Lung (tissue), 12 donors: ENCODE data around the gene C1orf141. TPM values are rescaled to one million over a fixed set of nuclear protein-coding genes. Genes with fewer than 3 reads are reported as not detected.

Experiments
- ATAC-seq: fragments of 200-7000 bp; cut with Tn5 transposase; one replicate; pipeline ENCODE4 v1.9.1; 2020; ENCODE audit warnings: moderate number of reproducible peaks; ENCODE audit not compliant: insufficient read depth, low FRiP score
- DNase-seq, 3 donors: peaks; one replicate each; pipeline ENCODE4 v3.0.0-alpha.2; 2013 to 2017
- H3K27ac ChIP-seq, 2 donors: one replicate each; pipeline ENCODE4 v1.5.1; 2013; ENCODE audit warnings: mild to moderate bottlenecking in 2 of 2, moderate library complexity in 2 of 2, control low read depth in 1 of 2, inconsistent platforms in 1 of 2, low read depth in 1 of 2, low read length in 1 of 2
- H3K27me3 ChIP-seq, 3 donors: one replicate each; pipeline ENCODE4 v1.5.1; 2013; ENCODE audit warnings: low read length in 2 of 3; ENCODE audit not compliant: control insufficient read depth in 3 of 3, insufficient read depth in 3 of 3
- H3K36me3 ChIP-seq, 4 donors: one replicate each; pipeline ENCODE4 v1.5.1; 2013; ENCODE audit warnings: low read length in 4 of 4, mild to moderate bottlenecking in 1 of 4, moderate library complexity in 1 of 4; ENCODE audit not compliant: control insufficient read depth in 4 of 4, insufficient read depth in 4 of 4
- H3K4me1 ChIP-seq, 5 donors: one replicate each; pipeline ENCODE4 v1.5.1; 2013; ENCODE audit warnings: low read length in 5 of 5, mild to moderate bottlenecking in 2 of 5, moderate library complexity in 1 of 5; ENCODE audit not compliant: control insufficient read depth in 5 of 5, insufficient read depth in 5 of 5
- H3K4me3 ChIP-seq: one replicate; pipeline ENCODE4 v1.5.1; 2013; ENCODE audit warnings: mild to moderate bottlenecking, control low read depth, moderate library complexity
- H3K9ac ChIP-seq, 2 donors: one replicate each; pipeline ENCODE4 v1.5.1; 2013; ENCODE audit warnings: low read length in 2 of 2, control low read depth in 1 of 2; ENCODE audit not compliant: insufficient read depth in 1 of 2
- H3K9me3 ChIP-seq, 4 donors: one replicate each; pipeline ENCODE4 v1.5.1; 2013; ENCODE audit warnings: low read length in 3 of 4, mild to moderate bottlenecking in 1 of 4, moderate library complexity in 1 of 4; ENCODE audit not compliant: control insufficient read depth in 4 of 4, insufficient read depth in 3 of 4
- WGBS, 2 donors: extraction: QIAGEN DNeasy Blood & Tissue Kit; methylation state at CpG; one replicate each; pipeline ENCODE4 v1.1.7; 2013; 5-methylcytosine and 5-hydroxymethylcytosine counted together
- polyA plus RNA-seq, 2 donors: library from polyadenylated mRNA; stranded (reverse); fragments of 200-250 nt; gene quantifications; one replicate each; pipeline ENCODE4 v1.2.1, GENCODE V29; 2013
- total RNA-seq, 2 donors: library from RNA; depleted of rRNA in 1 of 2; stranded (reverse); fragments of >200 nt in 1 of 2; gene quantifications; one replicate each; pipeline ENCODE4 v1.2.1, GENCODE V29; 2014 to 2021
- TF ChIP-seq, protein P1 (sequence below): IDR thresholded peaks from 2 replicates; pipeline ENCODE4 v1.5.1; 2012; ENCODE audit warnings: mild to moderate bottlenecking; ENCODE audit errors: control extremely low read depth, extremely low read depth
- donor health status: control.
- donor health status: control.
- donor health status: Bipolar disorder and iron deficiency.
- donor health status: healthy.
- donor health status: DM: yes; HTN: yes; CAD: no.

C1orf141 gene
- total and polyA plus RNA-seq, 4 donors, result 0.49 to 11.4 (median 3.2) TPM

DNA sequence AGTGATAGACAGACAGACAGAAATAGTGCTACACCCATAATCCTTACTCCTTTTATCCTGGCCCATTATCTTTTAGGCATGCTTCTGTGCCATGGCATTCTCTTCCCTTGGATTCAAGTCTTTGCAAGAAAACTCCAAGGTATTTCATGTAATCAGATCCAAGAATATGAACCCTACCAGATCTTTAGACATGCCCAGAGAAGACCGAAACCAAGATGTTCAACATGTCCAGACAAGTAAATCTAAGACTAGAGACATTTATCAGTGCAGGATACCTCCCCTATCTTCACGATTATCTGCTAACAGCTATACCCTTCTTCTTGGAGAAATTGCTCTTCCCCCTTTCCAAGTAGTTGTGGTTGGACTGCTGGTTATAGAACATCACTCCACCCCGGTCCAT, 11.8 kb upstream of the C1orf141 start:
- WGBS, 2 donors, result 94 to 97% methylated on average over 3 of the region's 3 CpGs
- H3K36me3 ChIP-seq, result no peaks in the 10 kb centered on the region
- no peak for ATAC-seq
- peaks cover 0 to 5% (median 0%) of the 10 kb centered on the region in 3 donors for H3K27me3 ChIP-seq
- no peak overlapping the region for H3K9ac ChIP-seq
- DNase-seq, result no peak
- no peaks in the 10 kb centered on the region for H3K9me3 ChIP-seq
- TF ChIP-seq, protein P1, sequence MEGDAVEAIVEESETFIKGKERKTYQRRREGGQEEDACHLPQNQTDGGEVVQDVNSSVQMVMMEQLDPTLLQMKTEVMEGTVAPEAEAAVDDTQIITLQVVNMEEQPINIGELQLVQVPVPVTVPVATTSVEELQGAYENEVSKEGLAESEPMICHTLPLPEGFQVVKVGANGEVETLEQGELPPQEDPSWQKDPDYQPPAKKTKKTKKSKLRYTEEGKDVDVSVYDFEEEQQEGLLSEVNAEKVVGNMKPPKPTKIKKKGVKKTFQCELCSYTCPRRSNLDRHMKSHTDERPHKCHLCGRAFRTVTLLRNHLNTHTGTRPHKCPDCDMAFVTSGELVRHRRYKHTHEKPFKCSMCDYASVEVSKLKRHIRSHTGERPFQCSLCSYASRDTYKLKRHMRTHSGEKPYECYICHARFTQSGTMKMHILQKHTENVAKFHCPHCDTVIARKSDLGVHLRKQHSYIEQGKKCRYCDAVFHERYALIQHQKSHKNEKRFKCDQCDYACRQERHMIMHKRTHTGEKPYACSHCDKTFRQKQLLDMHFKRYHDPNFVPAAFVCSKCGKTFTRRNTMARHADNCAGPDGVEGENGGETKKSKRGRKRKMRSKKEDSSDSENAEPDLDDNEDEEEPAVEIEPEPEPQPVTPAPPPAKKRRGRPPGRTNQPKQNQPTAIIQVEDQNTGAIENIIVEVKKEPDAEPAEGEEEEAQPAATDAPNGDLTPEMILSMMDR, result no peak
- H3K27ac ChIP-seq, result no peak overlapping the region
- no peaks in the 10 kb centered on the region for H3K4me1 ChIP-seq
- no peak overlapping the region for H3K4me3 ChIP-seq

- no peak for ATAC-seq
- H3K4me1 ChIP-seq, result no peaks in the 10 kb centered on the region
- WGBS, 2 donors, result 91 to 97% methylated on average over 3 of the region's 3 CpGs
- TF ChIP-seq, protein P1, result no peak
- no peak overlapping the region for H3K27ac ChIP-seq
- no peaks in the 10 kb centered on the region for H3K36me3 ChIP-seq
- no peak overlapping the region for H3K9ac ChIP-seq
- H3K9me3 ChIP-seq, result no peaks in the 10 kb centered on the region
- no peak for DNase-seq
- no peak overlapping the region for H3K4me3 ChIP-seq
- peaks cover 0 to 5% (median 0%) of the 10 kb centered on the region in 3 donors for H3K27me3 ChIP-seq
Observed at GRCh38 chr1:67146101-67146500, 11.3 kb upstream of the C1orf141 start.

DNA sequence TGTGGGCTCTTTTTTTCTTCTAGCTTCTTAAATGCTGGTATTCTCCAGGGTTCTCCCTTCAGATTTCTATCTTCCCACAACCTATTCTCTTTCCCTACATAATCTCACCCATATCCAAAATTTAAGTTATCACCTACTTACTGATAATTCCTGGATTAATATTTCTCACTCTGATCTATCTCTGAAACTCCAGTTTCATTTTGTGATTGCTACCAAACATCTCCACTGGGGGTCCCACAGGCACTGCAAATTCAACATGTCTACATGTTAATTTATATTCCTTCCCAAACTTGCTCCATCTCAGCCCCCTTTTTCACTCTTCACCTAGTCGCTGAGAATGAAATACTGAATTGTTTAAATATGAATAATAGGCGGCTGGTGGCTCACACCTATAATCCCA, 9.9 kb upstream of the C1orf141 start:
- Histone ChIP-seq H3K4me1 (no peaks in the 10 kb centered on the region), H3K27me3 (peaks cover 0 to 2% (median 0%) of the 10 kb centered on the region in 3 donors), H3K4me3 (no peak overlapping the region), H3K9ac (no peak overlapping the region), H3K36me3 (no peaks in the 10 kb centered on the region), H3K27ac (no peak overlapping the region), H3K9me3 (no peaks in the 10 kb centered on the region)
- WGBS, 2 donors, result 86 to 91% methylated on average over 2 of the region's 2 CpGs
- TF ChIP-seq, protein P1, result no peak
- DNase-seq (peak in 1 of 3 donors; percentile 17), ATAC-seq (no peak)

DNA sequence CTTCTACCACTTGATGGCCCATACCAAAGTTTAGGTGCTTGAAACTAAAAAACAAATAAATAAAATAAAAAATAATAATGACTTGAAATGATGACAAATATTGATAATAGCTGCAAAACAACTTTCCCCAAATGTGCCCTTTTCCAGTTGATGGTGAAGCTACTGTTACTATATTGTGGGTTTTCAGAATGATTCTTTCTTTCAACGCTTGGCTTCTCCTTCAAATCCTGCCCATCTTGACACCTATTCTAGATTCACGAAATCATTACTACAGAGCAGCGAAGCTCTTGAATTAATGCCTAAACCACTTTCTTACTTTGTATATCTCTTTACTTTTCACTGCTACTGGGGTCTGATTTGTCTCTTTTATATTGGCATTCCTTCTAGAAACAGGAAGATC, 9.2 kb upstream of the C1orf141 start:
- TF ChIP-seq, protein P1, result no peak
- no peaks in the 10 kb centered on the region for H3K9me3 ChIP-seq
- H3K9ac ChIP-seq, result no peak overlapping the region
- no peaks in the 10 kb centered on the region for H3K36me3 ChIP-seq
- no peak for ATAC-seq
- no peak overlapping the region for H3K4me3 ChIP-seq
- H3K4me1 ChIP-seq, result no peaks in the 10 kb centered on the region
- no peak for DNase-seq
- no peak overlapping the region for H3K27ac ChIP-seq
- no peaks in the 10 kb centered on the region for H3K27me3 ChIP-seq
- WGBS, 2 donors, result 87 to 92% methylated on average over 3 of the region's 3 CpGs
